Occipital lobe (tissue), 2 donors: ENCODE measurements around the gene PGM1. TPM values are rescaled to one million over a fixed set of nuclear protein-coding genes. Genes with fewer than 3 reads are reported as not detected.
A peak's percentile ranks its signal among the peaks of the same experiment; 100 is the strongest.
"Not testable (repeated sequence)": the region's sequence is repeated elsewhere in the genome, so short reads cannot be mapped to it uniquely, and the experiment has no call there.

Source experiments
- DNase-seq: peaks from one replicate; lab custom pipeline; 2025; lab: John Stamatoyannopoulos, UW
- total RNA-seq: library from RNA; depleted of rRNA; stranded (reverse); fragments of >200 nt; gene quantifications from one replicate; pipeline ENCODE4 v1.2.3, GENCODE V29; 2014

PGM1 gene
- total RNA-seq = 20.6 TPM

DNA sequence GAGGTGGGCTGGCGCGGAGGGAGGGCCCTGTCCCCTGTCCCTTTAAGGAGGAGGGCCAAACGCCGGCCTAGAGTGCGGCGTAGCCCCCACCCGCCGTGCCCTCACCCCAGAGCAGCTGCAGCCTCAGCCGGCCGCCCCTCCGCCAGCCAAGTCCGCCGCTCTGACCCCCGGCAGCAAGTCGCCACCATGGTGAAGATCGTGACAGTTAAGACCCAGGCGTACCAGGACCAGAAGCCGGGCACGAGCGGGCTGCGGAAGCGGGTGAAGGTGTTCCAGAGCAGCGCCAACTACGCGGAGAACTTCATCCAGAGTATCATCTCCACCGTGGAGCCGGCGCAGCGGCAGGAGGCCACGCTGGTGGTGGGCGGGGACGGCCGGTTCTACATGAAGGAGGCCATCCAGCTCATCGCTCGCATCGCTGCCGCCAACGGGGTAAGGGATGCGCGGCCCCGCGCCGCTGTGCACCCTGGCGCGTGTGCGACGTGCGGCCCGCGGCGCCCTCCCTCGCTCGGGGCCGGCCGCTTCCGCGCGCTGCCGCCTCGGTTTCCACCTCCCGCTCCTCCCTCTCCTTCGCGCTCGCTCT is at the start of gene PGM1:
Gene PGM1 (plus strand): TSS at position 109 of the 583 bp plus-strand sequence. CDS start 78 bp downstream, at position 187.
- DNase-seq = peak; percentile 70

DNA sequence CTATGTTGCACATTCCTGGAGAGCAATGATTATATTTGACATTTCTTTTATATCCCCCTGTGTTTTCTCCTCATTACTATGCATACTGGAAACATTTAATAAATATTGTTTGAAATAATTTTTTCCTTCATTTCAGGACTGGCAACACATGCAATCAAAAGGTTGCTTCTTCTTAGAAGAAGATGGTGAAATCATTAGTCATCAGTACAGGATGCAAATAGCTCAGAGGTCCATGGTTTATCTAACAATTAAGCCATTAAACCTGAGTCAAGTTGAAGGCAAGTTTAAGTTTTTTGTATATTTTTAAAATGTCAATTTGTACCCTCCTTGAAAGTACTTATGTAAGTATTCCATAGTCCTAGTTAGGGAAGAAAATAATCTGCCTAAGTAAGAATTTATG is 47.4 kb upstream of the PGM1 start:
- no peak for DNase-seq

DNA sequence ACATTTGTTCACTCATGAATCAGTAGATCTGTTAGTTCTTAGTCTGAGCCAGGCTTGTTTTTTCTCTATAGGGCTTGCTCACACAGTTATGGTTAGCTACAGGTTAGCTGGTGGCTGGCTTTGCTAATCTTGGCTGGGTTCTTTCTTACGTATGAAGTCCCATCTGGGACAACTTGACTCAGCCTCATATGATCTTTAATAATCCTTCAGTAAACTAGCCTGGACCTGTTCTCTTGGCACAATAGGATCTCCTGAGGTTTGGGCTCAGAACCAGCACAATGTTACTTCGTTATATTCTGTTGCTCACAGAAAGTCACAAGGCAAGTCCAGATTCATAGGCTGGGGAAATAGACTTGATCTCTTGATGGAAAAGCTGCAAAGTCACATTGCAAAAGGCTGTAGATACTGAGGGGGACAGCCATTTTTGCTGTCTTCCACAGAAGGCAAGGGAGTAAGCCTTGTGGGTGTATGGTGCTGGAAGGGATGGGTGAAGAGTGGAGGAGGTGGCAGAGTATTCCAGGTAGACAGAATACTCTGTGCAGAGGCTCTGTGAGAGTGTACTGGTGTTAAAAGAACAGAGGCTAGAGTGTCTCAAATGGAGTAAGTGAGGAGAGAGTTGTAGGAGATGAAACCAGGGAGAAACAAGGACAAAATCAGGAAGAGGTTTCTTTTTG is 45.5 kb upstream of the PGM1 start:
- DNase-seq = no peak

DNA sequence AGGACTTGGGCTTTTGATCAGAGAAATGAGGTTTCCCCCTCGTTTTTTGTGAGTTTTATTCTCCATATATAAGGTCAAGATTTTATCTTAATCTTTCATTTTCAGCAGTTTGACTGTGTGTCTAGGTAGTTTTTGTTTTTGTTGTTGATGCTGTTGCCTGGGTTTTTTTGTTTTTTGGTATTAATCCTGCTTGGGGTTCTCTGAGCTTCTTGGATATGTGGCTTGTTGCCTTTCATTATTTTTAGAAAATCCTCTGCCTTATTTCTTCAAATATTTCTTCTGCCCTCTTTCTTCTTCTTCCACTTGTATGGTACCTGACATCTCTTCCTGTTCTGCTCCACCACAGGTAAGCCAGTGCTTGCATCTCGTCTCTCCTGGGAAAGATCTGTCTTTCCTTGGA is 44.9 kb upstream of the PGM1 start:
- no peak for DNase-seq

DNA sequence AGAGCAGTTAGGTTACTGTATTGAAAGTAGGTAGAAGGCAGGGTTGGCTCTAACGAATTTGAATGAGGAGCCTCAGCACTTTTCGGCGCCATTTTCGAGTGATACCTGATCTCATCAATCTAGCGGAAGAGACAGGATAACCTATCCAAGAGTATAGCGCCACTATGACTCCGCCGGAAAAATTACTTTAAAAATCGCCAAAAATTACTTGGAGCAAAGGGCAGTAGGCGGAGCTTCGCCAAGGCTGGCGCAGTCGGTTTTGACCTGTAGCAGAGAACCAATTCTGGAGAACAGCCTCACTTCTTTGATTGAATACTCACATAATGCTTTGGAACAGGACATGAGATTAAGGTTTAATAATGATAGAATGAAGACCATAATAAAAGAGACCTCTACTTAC is 44.3 kb upstream of the PGM1 start:
- DNase-seq = no peak

DNA sequence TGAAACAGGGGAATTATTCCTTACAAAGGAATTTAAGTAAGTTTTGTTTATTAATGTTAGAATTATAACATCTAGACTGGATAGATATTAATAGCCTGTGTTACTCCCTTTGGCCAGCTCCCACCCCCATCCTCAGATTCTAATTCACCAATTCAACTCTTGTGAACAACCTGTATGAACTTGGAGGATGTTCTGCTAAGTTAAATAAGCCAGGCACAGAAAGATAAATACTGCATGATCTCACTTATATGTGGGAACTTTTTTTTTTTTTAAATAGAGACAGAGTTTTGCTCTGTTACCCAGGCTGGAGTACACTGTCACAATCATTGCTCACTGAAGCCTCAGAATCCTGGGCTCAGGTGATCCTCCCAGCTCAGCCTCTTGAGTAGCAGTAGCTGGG is 37.7 kb upstream of the PGM1 start:
- no peak for DNase-seq

DNA sequence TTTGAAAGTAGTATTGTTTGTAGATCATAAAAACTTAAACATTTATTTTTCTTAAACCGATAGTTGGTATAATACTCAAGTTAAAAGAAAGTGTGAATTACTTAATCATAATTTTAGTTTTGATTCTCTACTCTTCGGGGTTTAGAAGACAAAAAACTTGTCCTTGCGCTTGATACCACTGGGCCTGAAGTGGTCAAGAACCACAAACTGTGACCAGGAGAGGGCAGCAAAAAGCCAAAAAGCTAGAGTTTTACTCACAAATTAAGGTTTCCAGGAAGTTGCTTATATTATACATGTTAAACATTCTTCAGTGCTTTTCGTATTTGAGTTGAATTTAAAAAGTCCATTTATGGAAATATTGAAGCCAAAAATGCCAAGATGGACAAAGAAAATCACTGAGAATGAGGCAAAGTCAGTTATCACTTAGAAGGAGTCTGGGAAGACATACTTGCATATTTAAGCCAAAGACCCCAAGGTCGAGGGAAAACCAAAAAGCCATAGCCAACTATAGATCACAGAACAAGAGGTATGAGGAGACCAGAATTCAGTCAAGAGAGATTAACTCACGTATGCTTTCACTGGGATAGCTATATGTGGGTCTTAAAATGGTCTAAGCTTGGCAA is 35.7 kb upstream of the PGM1 start:
- DNase-seq = no peak

DNA sequence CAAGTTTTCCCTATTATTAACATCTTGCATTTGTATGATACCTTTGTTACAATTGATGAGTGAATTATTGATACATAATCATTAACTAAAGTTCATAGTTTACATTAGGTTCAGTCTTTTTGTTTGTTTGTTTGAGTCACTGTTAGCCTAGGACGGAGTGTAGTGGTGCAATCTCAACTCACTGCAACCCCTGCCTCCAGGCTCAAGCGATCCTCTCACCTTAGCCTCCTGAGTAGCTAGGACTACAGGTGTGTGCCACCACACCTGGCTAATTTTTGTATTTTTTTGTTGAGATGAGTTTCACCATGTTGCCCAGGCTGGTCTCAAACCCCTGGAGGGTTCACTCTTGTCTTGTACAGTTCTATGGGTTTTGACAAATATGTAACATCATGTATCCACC is 33.9 kb upstream of the PGM1 start:
- no peak for DNase-seq

DNA sequence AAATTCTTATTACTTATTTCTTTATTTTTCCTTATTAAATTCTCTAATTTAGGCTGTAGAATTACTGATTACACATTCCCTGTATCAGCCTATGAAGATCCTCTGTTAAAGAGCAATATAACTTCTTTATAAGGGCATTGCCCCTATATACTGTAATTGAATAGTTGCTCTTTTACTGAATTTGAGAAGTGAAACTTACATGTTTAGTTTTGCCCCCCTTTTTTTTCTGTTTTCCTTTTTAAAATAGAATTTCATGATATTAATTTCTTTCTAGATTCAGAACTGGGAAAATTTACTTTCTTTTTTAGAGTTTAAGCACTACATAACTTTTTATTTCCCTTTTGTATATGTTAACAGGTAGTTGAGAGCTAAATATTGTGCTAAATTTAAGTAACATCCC is 29.5 kb upstream of the PGM1 start:
- no peak for DNase-seq

DNA sequence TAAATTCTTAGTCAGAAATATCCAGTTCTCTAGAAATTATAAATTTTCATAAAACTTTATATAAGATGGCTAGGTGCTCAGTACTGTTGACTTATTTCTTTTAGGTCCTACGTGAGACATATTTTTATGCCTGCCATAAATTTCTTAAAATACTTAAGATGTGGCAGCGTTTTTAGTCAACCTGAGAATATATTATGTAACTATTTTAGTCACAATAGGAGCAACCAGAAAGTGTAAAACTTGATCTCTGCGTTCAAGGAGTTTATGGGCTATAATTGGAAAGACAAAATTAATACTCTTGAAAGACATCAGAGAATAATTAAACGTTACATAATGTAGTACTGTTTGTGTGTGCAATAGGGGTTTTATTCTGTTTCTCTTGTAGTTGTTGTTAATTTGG is 24.1 kb upstream of the PGM1 start:
- DNase-seq = no peak

DNA sequence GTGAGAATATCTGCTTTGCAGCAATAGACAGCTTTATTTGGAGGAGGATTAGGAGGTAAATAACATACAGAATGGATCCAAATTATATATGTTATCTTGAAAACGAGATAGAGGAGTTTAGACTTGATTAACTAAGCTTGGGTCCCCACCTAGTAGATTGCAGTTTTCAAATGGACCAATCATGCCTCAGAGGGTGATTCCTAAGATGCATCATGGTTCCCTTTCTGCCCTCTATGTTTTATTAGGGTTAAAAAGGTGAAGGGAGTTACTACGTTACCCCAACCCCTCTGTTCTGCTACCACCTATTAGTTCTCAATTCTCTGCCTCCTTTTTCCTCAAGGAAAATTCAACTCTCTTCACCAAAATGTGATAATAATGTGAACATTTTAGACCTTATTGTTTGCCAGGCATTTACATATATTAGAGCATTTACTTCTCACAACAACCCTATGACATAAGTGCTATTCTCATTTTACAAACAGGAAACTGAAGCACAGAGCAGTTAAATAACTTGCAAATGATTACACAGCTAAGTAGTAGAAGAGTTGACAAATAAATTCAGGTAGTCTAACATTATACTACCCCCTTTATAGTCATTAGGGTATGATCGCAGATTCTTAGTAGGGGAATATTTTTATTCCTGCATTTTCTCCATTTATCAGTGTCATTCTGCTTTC is 23.4 kb upstream of the PGM1 start:
- no peak for DNase-seq

DNA sequence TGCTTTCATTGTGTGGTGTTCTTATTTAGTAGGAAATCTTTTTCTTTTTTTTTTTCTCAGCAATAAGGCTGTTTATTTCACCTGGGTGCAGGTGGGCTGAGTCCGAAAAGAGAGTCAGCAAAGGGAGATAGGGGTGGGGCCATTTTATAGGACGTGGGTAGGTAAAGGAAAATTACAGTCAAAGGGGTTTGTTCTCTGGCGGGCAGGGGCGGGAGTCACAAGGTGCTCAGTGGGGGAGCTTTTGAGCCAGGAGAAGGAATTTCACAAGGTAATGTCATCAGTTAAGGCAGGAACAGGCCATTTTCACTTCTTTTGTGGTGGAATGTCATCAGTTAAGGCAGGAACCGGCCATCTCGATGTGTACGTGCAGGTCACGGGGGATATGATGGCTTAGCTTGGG is 20.5 kb upstream of the PGM1 start:
- DNase-seq = not testable (repeated sequence)

DNA sequence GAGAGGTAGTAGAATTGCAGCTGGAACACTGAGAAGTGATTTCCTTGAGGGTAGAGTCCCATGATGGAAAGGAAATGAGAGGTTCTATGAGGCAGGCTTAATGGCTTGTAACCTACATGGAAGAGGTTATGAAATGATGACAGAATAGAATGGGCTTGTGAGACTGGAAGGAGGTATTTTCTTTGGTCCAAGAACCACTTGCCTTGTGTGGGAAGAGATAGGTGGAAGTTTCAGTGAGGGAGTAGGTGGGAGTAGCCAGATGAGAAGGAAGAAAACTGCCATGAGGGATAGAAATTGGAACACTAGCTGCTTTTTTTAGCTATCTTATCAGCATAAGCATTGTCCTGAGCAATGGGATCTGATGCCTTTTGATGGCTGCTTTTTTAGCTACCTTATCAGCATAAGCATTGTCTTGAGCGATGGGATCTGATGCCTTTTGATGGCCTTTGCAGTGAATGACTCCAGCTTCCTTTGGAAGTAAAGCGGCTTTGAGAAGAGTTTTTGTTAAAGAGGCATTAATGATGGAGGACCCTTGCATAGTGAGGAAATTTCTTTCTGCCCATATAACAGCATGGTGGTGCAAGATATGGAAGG is 18.9 kb upstream of the PGM1 start:
- not testable (repeated sequence) for DNase-seq

DNA sequence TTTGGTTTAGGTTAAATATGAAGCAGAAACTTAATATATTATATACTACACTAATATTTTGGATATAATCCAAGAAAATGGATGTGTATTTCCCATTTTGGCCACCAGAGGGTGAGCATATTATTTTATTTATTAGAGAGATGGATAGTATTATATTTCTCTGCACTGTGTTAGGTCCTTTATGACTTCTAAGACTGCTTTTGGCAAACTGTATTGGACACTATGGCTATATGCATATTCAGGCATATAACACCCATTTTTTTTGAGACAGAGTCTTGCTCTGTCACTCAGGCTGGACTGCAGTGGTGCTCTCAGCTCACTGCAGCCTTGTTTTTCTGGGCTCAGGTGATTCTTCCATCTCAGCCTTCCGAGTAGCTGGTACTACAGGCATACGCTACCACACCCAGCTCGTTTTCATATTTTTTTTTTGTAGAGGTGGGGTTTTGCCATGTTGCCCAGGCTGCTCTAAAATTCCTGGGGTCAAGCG is 17.8 kb upstream of the PGM1 start:
- no peak for DNase-seq

DNA sequence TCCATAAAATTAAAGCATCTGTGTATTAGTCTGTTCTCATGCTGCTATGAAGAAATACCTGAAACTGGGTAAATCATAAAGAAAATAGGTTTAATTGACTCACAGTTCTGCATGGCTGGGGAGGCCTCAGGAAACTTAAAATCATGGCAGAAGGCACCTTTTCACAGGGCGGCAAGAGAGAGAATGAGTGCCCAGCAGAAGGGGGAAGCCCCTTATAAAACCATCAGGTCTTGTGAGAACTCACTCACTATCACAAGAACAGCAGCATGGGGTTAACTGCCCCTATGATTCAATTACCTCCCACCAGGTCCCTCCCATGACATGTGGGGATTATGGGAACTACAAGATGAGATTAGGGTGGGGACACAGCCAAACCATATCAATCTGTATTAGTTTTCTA is 6.9 kb upstream of the PGM1 start:
- not testable (repeated sequence) for DNase-seq

DNA sequence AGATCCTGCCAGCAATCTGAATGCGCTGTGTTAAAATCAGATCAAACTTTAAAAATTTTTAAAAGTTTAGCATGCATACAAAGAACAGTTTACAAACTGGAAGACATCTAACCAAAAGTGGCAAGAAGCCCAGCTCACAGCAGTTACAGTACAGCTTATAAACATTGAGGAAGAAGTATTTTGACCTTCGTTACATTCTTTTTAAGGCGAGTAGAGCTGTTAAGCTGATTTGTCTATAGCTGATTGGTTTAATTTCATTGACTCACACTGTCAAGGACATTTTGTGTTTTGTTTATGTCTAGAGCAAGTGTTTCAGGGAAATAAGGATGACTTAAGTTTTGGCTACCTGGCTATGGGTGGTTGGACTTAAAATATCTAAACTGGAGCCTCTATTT is 3.0 kb upstream of the PGM1 start:
- no peak for DNase-seq

DNA sequence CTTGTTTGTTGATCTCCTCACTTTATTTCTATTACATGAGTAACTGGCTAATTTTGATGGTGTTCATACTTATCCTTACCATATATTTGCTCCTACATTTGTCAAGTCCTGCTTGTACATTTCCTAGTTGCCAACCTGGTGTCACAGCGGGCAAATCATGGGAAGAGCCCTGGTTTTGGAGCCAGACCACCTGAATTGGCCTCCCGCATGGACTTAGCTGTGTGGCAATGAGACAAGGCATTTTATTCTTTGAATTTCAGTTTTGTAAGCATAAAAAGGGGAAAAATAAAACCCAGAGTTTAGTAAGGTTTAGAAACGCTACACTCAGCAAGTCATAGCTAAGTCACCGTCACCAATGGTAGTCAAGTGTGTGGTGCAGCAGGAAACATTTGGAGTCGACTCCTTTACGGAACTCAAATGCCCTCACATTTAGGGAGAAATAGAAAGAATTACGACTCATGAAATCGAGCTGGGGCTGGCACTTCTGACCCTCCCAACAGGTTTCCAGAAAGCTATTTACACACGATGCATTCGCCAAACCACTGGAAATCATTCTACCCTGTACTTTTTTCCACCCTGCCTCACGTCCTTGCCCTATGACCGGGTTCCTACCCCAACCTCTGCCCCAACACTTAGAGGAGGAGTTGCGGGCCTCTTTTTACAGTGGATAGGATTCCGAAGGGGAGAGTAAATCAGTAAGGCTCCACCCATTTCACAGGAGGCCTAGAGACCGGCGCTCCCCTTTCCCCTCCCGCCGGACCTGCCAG is 492 bp upstream of the PGM1 start:
- DNase-seq = no peak

DNA sequence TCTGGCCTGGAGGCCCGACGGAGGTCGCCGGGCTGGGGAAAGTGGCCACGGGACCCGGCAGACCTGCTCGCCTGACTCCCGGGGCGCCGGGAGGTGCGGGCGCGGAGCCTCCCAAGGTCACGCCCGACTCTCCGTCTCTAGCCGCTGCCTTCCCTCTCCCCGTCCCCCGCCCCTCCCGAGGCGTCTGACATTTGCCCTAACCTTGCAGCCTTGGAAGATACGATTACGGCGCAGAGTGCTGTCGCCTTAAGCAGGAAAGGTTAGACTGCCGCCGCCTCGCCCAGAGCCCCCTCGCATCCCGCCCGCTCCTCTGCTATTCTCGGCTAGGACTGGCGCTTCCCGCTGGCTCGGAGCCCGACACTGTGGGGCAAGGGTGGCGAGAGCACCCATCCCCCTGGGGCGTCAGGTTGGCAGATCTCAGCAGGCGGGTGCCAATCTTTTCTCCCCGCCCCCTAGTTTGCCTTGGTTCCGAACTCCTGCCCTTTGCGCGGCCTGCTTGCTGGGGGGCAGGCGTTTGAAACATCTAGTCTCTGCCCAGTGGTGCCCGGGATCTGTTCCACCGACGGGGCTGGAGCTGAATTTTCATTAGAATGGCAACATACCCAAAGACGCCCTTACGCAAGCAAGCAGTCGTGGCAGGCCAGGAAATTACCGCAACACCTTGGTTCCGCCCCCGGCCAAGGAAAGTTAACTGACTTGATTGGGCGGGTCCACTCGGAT is 835 bp downstream of the PGM1 start:
- DNase-seq = peak; percentile 55

DNA sequence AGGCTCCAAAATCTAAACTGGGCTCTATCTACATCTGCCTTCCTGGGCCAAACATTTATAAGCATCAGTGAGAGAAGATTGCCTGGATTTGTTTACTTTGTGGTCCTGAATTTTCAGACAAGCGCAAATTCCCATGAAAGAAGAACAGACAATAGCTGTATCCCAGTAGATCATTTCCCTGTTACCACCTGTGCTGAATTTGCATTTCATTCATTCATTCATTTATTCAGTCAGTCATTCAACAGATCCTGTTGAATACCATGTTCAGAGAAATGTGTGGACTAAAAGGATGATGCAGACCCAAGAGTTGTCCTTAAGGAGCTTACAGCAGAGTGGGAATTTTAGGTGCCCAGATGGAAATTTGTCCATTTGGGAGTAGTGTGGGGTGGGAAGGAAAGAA is 2.2 kb downstream of the PGM1 start:
- DNase-seq = no peak

DNA sequence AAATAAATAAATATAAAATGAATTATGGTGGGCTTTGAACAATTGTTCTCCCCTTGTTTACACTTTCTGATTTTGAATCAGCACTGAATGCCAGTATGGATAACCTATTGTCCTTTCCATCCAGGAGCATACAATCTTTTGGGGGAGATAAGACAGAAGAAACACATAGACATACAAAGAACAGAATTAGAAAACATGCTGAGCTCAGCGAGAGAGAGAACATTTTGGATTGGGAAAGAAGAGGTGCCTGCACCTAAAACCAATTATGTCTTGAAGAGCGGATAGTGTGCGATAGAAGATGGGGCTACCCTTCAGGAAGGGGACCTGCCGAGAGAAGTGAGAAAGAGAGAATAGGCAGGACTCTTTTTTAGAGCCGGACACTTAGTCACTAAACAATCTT is 6.6 kb downstream of the PGM1 start:
- DNase-seq = no peak

DNA sequence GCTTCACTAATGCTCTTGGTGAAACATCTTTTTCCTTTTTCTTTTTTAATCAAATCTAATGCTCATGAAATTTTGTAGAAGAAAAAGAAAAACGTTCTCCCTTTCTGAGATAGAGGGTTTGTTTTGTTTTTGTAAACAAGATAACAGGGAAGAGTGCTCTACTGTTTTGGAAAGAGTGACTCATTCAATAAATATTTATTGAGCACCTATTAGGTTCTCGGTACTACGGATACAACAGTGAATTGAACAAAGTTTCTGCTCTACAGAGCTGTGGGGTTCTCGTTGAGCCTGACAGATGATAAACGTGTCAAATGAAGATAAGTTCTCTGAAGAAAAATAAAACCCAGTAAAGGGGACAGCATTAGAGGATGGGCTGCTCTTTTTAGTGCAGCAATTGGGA is 7.0 kb downstream of the PGM1 start:
- no peak for DNase-seq
